Activated naive CD8-positive, alpha-beta T cell treated with anti-CD3 and anti-CD28 coated beads for 36 hours (primary cell): ENCODE results near the gene CCN5. TPM values are rescaled to one million over a fixed set of nuclear protein-coding genes. Genes with fewer than 3 reads are reported as not detected.

Experiments used
- DNase-seq: peaks from one replicate; pipeline ENCODE4 v3.0.0; 2021
- H3K27ac Mint-ChIP-seq: one replicate; pipeline ENCODE4 v1.8.0; 2022; ENCODE audit warnings: mild to moderate bottlenecking, moderate library complexity, mixed read lengths
- H3K27me3 Mint-ChIP-seq: one replicate; pipeline ENCODE4 v1.8.0; 2022; ENCODE audit warnings: mild to moderate bottlenecking, mixed read lengths
- H3K36me3 Mint-ChIP-seq: one replicate; pipeline ENCODE4 v1.8.0; 2021; ENCODE audit warnings: mild to moderate bottlenecking, mixed read lengths
- H3K4me1 Mint-ChIP-seq: one replicate; pipeline ENCODE4 v1.8.0; 2021; ENCODE audit warnings: mixed read lengths
- H3K4me3 Mint-ChIP-seq: one replicate; pipeline ENCODE4 v1.8.0; 2022; ENCODE audit warnings: mild to moderate bottlenecking, moderate library complexity, mixed read lengths
- H3K9me3 Mint-ChIP-seq: one replicate; pipeline ENCODE4 v1.8.0; 2022; ENCODE audit warnings: mixed read lengths
- total RNA-seq, 2 experiments: library from RNA; stranded (reverse); gene quantifications; one replicate each; pipeline ENCODE4 v1.2.3, GENCODE V29; 2021

The CCN5 gene
- total RNA-seq, 2 experiments from 2014 or later = not detected

DNA sequence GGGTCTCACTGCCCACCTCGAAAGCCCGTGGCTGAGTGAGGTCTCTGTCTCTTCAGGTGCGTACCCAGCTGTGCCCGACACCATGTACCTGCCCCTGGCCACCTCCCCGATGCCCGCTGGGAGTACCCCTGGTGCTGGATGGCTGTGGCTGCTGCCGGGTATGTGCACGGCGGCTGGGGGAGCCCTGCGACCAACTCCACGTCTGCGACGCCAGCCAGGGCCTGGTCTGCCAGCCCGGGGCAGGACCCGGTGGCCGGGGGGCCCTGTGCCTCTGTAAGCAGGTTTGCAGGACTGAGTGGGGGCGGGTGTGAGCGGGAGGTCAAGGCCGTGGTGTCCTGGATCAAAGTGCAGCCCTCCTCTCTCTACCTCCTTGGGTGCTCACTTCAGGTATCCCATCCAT is 4.7 kb downstream of the CCN5 start:
- peaks cover 5% of the 10 kb centered on the region for H3K4me1 Mint-ChIP-seq
- H3K36me3 Mint-ChIP-seq = no peaks in the 10 kb centered on the region
- no peak for DNase-seq
- H3K9me3 Mint-ChIP-seq = no peaks in the 10 kb centered on the region
- no peaks in the 10 kb centered on the region for H3K27me3 Mint-ChIP-seq
- H3K27ac Mint-ChIP-seq = no peak overlapping the region
- H3K4me3 Mint-ChIP-seq = no peak overlapping the region

DNA sequence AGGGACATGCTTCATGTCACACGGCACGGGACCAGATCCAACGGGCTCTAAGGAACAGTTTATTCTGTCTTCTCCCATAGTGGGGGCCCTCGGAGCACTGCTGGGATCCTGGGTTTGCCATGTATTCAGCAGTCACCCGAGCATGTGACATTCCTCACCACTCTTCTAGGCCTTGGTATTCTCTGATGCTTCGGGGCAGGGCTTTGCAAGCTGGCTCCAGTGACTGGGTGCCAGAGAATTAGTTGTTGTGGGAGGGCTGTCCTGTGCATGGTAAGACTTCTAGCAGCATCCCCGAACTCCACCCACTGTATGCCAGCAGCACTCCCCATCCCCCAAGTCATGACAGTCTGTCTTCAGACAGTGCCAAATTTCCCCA is 5.4 kb downstream of the CCN5 start:
- Mint-ChIP-seq H3K27ac (no peak overlapping the region), H3K9me3 (no peaks in the 10 kb centered on the region), H3K4me3 (no peak overlapping the region), H3K36me3 (no peaks in the 10 kb centered on the region), H3K4me1 (peaks cover 5% of the 10 kb centered on the region), H3K27me3 (no peaks in the 10 kb centered on the region)
- no peak for DNase-seq

DNA sequence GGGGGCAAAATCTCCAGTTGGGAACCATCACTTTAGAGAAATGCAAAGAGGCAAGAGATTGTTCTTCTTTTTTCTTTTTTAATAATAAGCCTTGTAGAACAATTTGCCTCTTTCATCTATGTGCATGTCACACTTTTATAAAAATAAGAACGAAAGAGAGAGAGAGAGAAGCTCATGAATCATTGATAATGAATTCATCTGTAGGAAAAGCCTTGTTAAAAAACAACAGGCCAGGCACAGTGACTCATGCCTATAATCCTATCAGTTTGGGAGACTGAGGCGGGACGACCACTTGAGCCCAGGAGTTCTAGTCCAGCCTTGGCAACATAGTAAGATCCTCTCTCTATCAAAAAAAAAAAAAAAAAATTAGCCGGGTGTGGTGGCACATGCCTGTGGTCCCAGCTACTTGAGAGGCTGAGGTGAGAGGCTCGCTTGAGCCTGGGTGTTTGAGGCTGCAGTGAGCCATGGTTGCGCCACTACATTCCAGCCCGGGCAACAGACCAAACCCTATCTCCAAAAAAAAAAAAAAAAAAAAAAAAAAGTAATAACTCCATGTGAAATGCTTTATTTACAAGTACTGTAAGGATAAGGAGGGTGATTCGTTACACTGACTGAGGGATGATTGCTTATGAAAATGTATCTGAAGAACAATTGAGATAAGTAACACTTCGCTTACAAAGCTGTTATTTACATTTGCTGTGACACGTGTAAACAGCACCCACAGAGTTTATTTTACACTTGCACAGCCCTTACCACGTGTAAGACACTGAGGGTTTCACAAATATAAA is 6.0 kb downstream of the CCN5 start:
- peaks cover 5% of the 10 kb centered on the region for H3K4me1 Mint-ChIP-seq
- DNase-seq = no peak
- H3K27me3 Mint-ChIP-seq = no peaks in the 10 kb centered on the region
- H3K4me3 Mint-ChIP-seq = no peak overlapping the region
- no peaks in the 10 kb centered on the region for H3K9me3 Mint-ChIP-seq
- H3K36me3 Mint-ChIP-seq = no peaks in the 10 kb centered on the region
- H3K27ac Mint-ChIP-seq = no peak overlapping the region

DNA sequence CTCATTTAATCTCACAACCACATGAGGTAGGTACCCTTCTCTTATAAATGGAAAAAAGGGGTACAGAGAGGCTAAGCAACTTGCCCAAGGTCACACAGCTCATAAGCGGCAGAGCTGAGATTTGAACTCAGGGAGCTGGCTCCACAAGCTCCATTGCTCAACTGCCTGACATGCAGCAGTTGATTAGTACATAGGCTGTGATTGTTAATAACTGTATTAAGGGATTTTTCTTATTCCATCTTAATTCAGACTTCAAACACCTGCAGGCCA is 6.6 kb downstream of the CCN5 start:
- DNase-seq = no peak
- Mint-ChIP-seq H3K27me3 (no peaks in the 10 kb centered on the region), H3K4me3 (no peak overlapping the region), H3K9me3 (no peaks in the 10 kb centered on the region), H3K4me1 (peaks cover 5% of the 10 kb centered on the region), H3K36me3 (no peaks in the 10 kb centered on the region), H3K27ac (no peak overlapping the region)

DNA sequence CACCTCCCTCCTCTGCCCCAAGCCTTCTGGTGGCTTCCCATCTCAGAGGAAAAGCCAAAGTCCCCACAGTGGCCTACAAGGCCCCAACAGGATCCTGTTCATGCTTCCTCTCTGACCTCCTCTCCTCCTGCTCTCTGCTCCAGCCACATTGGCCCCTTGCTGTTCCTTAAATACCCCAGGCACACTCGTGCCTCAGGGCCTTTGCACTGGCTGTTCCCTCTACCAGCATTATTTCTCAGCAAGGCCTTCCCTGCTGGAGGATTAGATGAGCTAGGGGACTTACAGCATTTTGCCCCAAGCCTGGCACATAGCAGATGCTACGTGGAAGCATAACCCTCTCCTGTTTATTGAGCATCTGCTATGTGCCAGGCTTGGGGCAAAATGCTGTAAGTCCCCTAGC is 7.8 kb downstream of the CCN5 start:
- H3K4me1 Mint-ChIP-seq = peaks cover 5% of the 10 kb centered on the region
- H3K9me3 Mint-ChIP-seq = no peaks in the 10 kb centered on the region
- no peak for DNase-seq
- no peaks in the 10 kb centered on the region for H3K36me3 Mint-ChIP-seq
- H3K27me3 Mint-ChIP-seq = no peaks in the 10 kb centered on the region
- H3K27ac Mint-ChIP-seq = no peak overlapping the region
- H3K4me3 Mint-ChIP-seq = no peak overlapping the region

DNA sequence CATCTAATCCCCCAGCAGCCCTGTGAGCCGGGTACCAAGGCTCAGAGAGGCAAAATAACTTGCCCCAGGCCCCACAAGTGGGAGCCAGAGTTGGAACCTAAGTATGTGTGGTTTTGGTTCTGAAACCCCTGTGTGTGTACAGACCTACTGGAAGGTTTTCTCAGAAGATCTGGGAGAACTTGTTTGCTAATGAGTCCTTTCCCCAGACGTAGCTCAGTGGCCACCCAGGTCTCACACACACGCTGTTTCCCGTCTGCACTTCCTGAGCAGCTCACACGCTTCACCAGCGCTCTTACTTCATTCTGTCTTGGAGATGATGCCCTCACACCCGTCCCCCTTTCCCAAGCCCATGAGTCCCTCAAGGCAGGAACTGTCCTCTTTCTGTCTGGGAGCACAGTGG is 8.2 kb downstream of the CCN5 start:
- Mint-ChIP-seq H3K4me1 (peaks cover 5% of the 10 kb centered on the region), H3K4me3 (no peak overlapping the region), H3K27ac (no peak overlapping the region), H3K27me3 (no peaks in the 10 kb centered on the region), H3K9me3 (no peaks in the 10 kb centered on the region), H3K36me3 (no peaks in the 10 kb centered on the region)
- DNase-seq = no peak

DNA sequence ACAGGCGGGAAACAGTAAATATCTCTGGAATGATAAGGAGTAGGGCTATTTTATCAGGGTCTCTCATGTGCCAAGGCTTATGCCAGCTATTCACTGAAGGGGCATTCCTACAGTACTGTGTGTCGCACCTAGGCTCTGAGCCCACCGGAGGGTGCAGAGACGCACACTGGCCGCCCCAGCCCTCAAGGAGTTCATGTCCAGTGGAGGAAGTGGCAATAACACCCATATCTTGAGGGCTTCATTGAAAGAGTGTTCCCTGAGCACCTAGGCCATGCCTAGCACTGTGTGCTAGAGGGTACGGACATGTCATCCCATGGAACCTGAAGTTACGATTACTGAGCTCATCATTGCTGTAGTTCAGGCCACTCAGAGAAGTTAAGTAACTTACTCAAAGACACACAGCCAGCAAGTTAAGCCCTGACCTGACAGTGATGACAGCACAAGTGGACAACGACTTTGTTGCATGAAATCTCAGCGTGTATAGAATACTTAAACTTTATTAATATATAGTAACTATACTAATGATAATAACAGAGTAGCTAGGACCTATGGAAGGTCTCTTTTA is 8.7 kb downstream of the CCN5 start:
- Mint-ChIP-seq H3K27me3 (no peaks in the 10 kb centered on the region), H3K4me3 (no peak overlapping the region), H3K36me3 (no peaks in the 10 kb centered on the region), H3K27ac (no peak overlapping the region), H3K4me1 (peaks cover 5% of the 10 kb centered on the region), H3K9me3 (no peaks in the 10 kb centered on the region)
- no peak for DNase-seq

DNA sequence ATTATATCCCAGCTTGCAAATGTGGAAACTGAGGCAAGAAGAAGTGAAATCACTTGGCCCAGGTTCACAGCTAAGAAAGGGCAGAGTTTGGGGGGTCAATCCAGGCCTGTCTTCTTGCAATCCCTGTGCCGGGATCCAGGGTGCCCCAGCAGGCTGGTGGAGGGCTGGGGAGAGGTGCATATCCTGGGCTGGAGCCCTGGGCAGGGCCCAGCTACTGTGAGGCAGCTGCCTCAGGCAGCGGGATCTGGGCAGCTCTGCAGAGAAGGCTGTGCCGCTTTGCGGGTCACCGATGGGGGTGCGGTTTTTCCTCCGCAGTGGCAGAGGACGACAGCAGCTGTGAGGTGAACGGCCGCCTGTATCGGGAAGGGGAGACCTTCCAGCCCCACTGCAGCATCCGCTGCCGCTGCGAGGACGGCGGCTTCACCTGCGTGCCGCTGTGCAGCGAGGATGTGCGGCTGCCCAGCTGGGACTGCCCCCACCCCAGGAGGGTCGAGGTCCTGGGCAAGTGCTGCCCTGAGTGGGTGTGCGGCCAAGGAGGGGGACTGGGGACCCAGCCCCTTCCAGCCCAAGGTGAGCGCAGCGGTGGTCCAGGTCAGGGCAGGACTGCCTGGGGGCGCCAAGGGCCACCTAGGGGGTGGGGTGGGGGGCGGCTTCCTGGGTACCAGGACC is 9.4 kb downstream of the CCN5 start:
- DNase-seq = no peak
- Mint-ChIP-seq H3K36me3 (no peaks in the 10 kb centered on the region), H3K27me3 (no peaks in the 10 kb centered on the region), H3K27ac (no peak overlapping the region), H3K9me3 (no peaks in the 10 kb centered on the region), H3K4me1 (peaks cover 5% of the 10 kb centered on the region), H3K4me3 (no peak overlapping the region)

DNA sequence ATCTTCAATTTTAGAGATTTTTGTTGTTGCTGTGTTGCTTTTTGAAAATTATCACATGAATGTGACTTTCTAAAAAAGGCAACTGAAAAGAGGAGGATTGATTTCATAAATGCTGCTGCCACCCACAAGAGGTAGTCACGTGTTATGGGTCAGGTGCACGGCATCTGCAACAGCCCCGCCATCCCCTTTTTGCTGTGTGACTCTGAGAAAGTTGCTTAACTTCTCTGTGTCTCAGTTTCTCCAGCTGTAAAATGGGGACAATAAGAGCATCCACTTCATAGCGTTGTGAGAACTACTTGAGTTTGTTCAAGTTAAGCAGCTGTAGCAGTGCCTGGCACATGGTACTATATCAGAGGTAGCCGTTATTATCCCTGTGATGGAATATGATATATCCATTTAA is 10.7 kb downstream of the CCN5 start:
- Mint-ChIP-seq H3K9me3 (no peaks in the 10 kb centered on the region), H3K36me3 (no peaks in the 10 kb centered on the region), H3K27ac (no peak overlapping the region), H3K4me1 (peaks cover 5% of the 10 kb centered on the region), H3K4me3 (no peak overlapping the region), H3K27me3 (no peaks in the 10 kb centered on the region)
- DNase-seq = no peak

DNA sequence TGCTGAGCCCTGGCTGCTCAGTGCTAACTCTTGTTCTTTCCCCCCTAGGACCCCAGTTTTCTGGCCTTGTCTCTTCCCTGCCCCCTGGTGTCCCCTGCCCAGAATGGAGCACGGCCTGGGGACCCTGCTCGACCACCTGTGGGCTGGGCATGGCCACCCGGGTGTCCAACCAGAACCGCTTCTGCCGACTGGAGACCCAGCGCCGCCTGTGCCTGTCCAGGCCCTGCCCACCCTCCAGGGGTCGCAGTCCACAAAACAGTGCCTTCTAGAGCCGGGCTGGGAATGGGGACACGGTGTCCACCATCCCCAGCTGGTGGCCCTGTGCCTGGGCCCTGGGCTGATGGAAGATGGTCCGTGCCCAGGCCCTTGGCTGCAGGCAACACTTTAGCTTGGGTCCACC is 11.9 kb downstream of the CCN5 start:
- no peaks in the 10 kb centered on the region for H3K27me3 Mint-ChIP-seq
- no peaks in the 10 kb centered on the region for H3K9me3 Mint-ChIP-seq
- peaks cover 8% of the 10 kb centered on the region for H3K4me1 Mint-ChIP-seq
- H3K4me3 Mint-ChIP-seq = no peak overlapping the region
- no peaks in the 10 kb centered on the region for H3K36me3 Mint-ChIP-seq
- no peak for DNase-seq
- no peak overlapping the region for H3K27ac Mint-ChIP-seq

DNA sequence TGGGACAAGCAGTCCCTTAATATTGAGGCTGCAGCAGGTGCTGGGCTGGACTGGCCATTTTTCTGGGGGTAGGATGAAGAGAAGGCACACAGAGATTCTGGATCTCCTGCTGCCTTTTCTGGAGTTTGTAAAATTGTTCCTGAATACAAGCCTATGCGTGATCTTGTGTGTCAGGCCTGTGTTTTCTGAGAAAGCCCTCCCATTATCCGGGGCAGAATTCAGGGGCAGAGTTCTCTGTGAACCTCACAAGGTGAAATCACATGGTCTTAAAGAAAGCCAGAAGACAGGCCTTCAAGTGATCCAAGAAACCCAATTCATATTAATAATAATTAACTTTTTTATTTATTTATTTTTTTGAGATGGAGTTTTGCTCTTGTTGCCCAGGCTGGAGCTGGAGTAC is 12.5 kb downstream of the CCN5 start:
- H3K27ac Mint-ChIP-seq = no peak overlapping the region
- no peaks in the 10 kb centered on the region for H3K27me3 Mint-ChIP-seq
- no peak for DNase-seq

DNA sequence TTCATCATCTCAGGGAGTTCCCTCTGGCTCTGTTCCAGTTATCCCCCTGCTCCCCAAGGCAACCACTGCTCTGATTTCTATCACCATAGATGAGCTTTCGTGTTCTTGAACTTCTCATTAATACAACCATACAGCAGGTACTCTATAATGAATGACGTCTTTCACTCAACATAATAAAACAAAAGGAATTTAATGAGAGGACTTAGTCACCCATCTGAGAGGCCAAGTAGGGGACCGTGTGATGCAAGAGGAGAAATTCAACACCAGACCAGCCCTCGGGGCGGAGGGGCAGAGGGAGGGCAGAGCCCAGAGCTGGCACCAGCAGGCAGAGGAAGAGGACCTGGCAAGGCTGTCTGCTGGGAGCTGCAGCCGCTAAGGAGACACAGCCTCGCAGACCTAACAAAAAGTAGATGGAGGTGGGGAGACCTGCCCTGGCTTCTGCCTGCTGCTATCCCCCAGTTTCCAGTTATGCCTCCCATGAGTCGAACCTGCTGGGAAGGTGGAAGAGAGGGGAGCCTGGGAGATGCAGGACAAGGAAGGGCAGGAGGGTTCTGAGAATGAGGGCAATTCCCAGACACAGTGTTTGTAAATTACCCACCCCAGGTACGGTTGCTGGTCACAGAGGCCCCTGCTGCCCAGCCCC is 13.8 kb downstream of the CCN5 start:
- Mint-ChIP-seq H3K27me3 (no peaks in the 10 kb centered on the region), H3K4me3 (no peak overlapping the region), H3K4me1 (peaks cover 16% of the 10 kb centered on the region), H3K27ac (no peak overlapping the region), H3K9me3 (no peaks in the 10 kb centered on the region), H3K36me3 (no peaks in the 10 kb centered on the region)
- no peak for DNase-seq

More for the DNA sequence above, 12.5 kb downstream of the CCN5 start:
- Mint-ChIP-seq H3K4me1 (peaks cover 14% of the 10 kb centered on the region), H3K4me3 (no peak overlapping the region), H3K36me3 (no peaks in the 10 kb centered on the region), H3K9me3 (no peaks in the 10 kb centered on the region)

DNA sequence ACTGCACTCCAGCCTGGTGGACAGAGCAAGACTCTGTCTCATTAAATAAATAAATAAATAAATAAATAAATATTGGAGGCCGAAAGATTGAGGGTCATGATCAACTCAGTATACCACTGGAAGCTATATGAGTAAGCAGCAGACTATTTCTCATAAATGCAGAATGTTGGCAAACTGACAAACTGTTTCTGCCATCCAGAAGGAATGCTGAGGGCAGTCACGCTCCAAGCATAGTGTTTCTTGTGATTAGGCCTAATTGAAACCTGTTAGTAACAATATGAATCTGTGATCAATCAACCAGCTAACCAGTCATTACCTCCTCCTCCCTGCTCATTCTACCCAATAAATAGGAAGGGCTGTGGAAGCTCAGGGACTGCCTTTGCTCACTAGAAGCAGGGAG is 15.3 kb downstream of the CCN5 start:
- H3K4me1 Mint-ChIP-seq = peaks cover 16% of the 10 kb centered on the region
- no peak overlapping the region for H3K4me3 Mint-ChIP-seq
- no peaks in the 10 kb centered on the region for H3K27me3 Mint-ChIP-seq
- peak overlapping the region; percentile 56 for H3K27ac Mint-ChIP-seq
- DNase-seq = no peak
- H3K9me3 Mint-ChIP-seq = no peaks in the 10 kb centered on the region
- H3K36me3 Mint-ChIP-seq = no peaks in the 10 kb centered on the region

DNA sequence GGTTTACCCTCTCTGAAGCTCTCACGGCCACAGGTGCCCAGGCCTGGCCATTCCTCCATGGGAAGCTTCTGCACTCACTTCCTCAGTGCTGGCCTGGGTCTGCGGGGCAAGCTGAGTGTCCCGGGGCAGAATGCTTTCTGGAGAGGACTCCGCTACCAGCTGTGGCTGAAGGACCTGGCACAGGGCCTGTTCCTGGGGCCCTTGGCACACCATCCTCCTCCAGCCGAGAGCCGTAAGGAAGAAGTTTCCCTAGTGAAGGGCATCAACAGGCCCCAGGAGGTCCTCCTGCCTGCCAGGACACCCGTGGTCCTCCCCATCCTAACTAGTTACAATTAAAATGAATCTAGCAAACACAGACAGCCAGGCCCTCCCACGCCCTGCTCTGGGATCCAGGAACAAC is 16.5 kb downstream of the CCN5 start:
- no peak overlapping the region for H3K27ac Mint-ChIP-seq
- H3K4me1 Mint-ChIP-seq = peaks cover 21% of the 10 kb centered on the region

DNA sequence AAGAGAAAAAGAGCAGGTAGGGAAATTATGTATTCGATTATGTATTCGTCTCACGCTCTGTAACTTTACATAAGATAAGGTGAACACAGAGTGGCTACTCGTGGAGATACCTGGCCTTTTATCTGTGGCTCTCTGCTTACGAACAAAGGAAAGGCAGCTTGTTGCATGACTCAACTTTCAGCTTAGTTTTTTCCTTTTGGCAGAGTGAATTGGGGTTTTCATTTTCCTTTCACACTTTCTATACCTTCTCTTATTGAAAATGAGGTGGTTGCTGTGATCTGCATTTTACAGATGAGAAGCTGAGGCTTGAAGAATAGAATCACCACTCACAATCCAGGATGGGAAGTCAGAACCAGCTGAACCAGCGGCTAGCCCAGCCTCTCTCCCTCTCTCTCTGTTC is 17.2 kb downstream of the CCN5 start:
- Mint-ChIP-seq H3K27ac (peak overlapping the region; percentile 14), H3K9me3 (peaks cover 5% of the 10 kb centered on the region)

More for the DNA sequence above, 16.5 kb downstream of the CCN5 start:
- no peak overlapping the region for H3K4me3 Mint-ChIP-seq
- H3K9me3 Mint-ChIP-seq = peaks cover 5% of the 10 kb centered on the region
- H3K27me3 Mint-ChIP-seq = no peaks in the 10 kb centered on the region
- peaks cover 3% of the 10 kb centered on the region for H3K36me3 Mint-ChIP-seq
- no peak for DNase-seq

More for the DNA sequence above, 17.2 kb downstream of the CCN5 start:
- Mint-ChIP-seq H3K4me3 (no peak overlapping the region), H3K4me1 (peaks cover 24% of the 10 kb centered on the region), H3K27me3 (no peaks in the 10 kb centered on the region), H3K36me3 (peaks cover 4% of the 10 kb centered on the region)
- DNase-seq = no peak
